Coronary artery (tissue), 2 donors: ENCODE data around the gene TGFA.

Experiments
- DNase-seq: peaks from one replicate; pipeline ENCODE4 v3.0.0-alpha.2; 2017; ENCODE audit warnings: low spot score
- H3K27ac ChIP-seq, 2 donors: fragments of 200-600 bp; sonication (generic); one replicate each; pipeline ENCODE4 v1.5.1; 2016 to 2019
- H3K4me3 ChIP-seq: fragments of 200-600 bp; sonication (generic); 2 replicates; pipeline ENCODE4 v1.5.1; 2016; ENCODE audit warnings: mild to moderate bottlenecking, moderate library complexity
- CTCF ChIP-seq: fragments of 200-600 bp; sonication (generic); IDR thresholded peaks from one replicate; pipeline ENCODE4 v1.5.1; 2019; ENCODE audit warnings: antibody characterized with exemption

The TGFA gene

GRCh38 chr2:70532244-70532935 lies 21.2 kb downstream of the TGFA start:
- Histone ChIP-seq H3K27ac (no peak overlapping the region), H3K4me3 (no peak overlapping the region)
- DNase-seq: no peak
- TF ChIP-seq CTCF: no peak

- DNase-seq: no peak
- TF ChIP-seq CTCF: no peak
- Histone ChIP-seq H3K4me3 (no peak overlapping the region), H3K27ac (no peak overlapping the region)
Measured at GRCh38 chr2:70531419-70532086, 22.1 kb downstream of the TGFA start.

GRCh38 chr2:70529610-70530009 lies 24.0 kb downstream of the TGFA start:
- DNase-seq: no peak
- no peak for TF ChIP-seq CTCF
- Histone ChIP-seq H3K27ac (no peak overlapping the region), H3K4me3 (no peak overlapping the region)

GRCh38 chr2:70528929-70529328 lies 24.7 kb downstream of the TGFA start:
- no peak overlapping the region for H3K4me3 ChIP-seq
- no peak for DNase-seq
- TF ChIP-seq CTCF: no peak
- no peak overlapping the region for H3K27ac ChIP-seq

GRCh38 chr2:70528276-70528675 lies 25.4 kb downstream of the TGFA start:
- TF ChIP-seq CTCF: no peak
- Histone ChIP-seq H3K27ac (no peak overlapping the region), H3K4me3 (no peak overlapping the region)
- DNase-seq: no peak

- Histone ChIP-seq H3K27ac (no peak overlapping the region), H3K4me3 (no peak overlapping the region)
- no peak for TF ChIP-seq CTCF
- DNase-seq: no peak
Measured at GRCh38 chr2:70527447-70528080, 26.1 kb downstream of the TGFA start.
